Heart left ventricle (tissue), 13 donors: Measurements from ENCODE around the gene CDC25A.

Experiments used
- CTCF ChIP-seq, 12 donors: fragments of 200-600 bp; sonication (generic) in 4 of 12; IDR thresholded peaks; one replicate each; pipeline versions ENCODE4 v1.5.0 to v1.8.0; 2018 to 2022; ENCODE audit warnings: antibody characterized with exemption in 12 of 12, mild to moderate bottlenecking in 5 of 12
- POLR2A ChIP-seq, 2 donors: fragments of 450-650 bp; IDR thresholded peaks; one replicate each; pipeline ENCODE4 v1.6.1; 2017; ENCODE audit warnings: antibody characterized with exemption in 2 of 2, mild to moderate bottlenecking in 2 of 2, moderate library complexity in 2 of 2
- donor health status: ischemic (EF 13 %, LVEDD 7.1; RV severe dilation, severe dysfunction).
- donor health status: DM: no; HTN: yes; CAD: no.
- donor health status: DM: no; HTN: no; CAD: no.
- donor health status: ischemic (EF 25% LVEDD 6.9; RV normal size, moderate dysfunction).
- donor health status: ischemic (EF 25% LVEDD 5.7; RV mildly dilated, moderate dysfunction).
- donor health status: ischemic (EF 35%, LVEDD 5.7; RV mildly dilated, moderate dysfunction).
- donor health status: nonischemic (EF 11% LVEDD 7.7; RV severe dilation, severe dysfunction).
- donor health status: DM: yes; HTN: yes; CAD: no.
- donor health status: PGD.
- donor health status: ischemic (EF 29% LVEDD 5.4; RV normal size, mild dysfunction).
- donor health status: nonischemic (EF 23%, LVEDD 6.1; RV moderate dilation, normal function).

GRCh38 chr3:48135552-48136495 is 52.4 kb downstream of the CDC25A start:
- TF ChIP-seq CTCF (IDR thresholded peaks at IDR 0.05), result no peak
- no peak for TF ChIP-seq POLR2A (IDR thresholded peaks at IDR 0.05)
